ENCODE data around the gene REEP3. TPM values are rescaled to one million over a fixed set of nuclear protein-coding genes. Genes with fewer than 3 reads are reported as not detected.

REEP3 gene
- total and polyA plus RNA-seq, 2 donors (not counting 1 experiment from before 2014, with no cell fraction given), result 2.2 to 8.8 TPM

GRCh38 chr10:63525021-63525420, 3.8 kb downstream of the REEP3 start:
- intact Hi-C loops (cut with micrococcal nuclease), result no loop called here
- Histone ChIP-seq H3K27ac (ENCODE audit: low read length in 2 of 2) (no peak overlapping the region), H3K4me1 (ENCODE audit: control insufficient read depth in 2 of 2, insufficient read depth in 2 of 2, low read length in 2 of 2) (peaks cover 6 to 12% of the 10 kb centered on the region in 2 donors), H3K9me3 (ENCODE audit: control extremely low read depth in 1 of 3, control insufficient read depth in 2 of 3, insufficient read depth in 1 of 3, low read length in 2 of 3) (no peaks in the 10 kb centered on the region), H2AFZ (ENCODE audit: insufficient read depth, low read depth, low read length, poor library complexity, severe bottlenecking) (no peak overlapping the region), H3K4me3 (ENCODE audit: control extremely low read depth in 1 of 5, extremely low read depth in 1 of 5, insufficient read depth in 1 of 5, low read depth in 2 of 5, low read length in 4 of 5) (no peak overlapping the region), H3K79me2 (ENCODE audit: control insufficient read depth, insufficient read depth, low read length) (peaks cover 64% of the 10 kb centered on the region), H3K9ac (ENCODE audit: low read length) (no peak overlapping the region), H3K4me2 (replicated peaks; ENCODE audit: low read depth, low read length, poor library complexity, severe bottlenecking) (no peak overlapping the region), H3K36me3 (replicated peaks in 1 of 2; ENCODE audit: control extremely low read depth in 1 of 2, control insufficient read depth in 1 of 2, extremely low read depth in 1 of 2, insufficient read depth in 2 of 2, low read length in 1 of 2) (no peaks in the 10 kb centered on the region), H4K20me1 (ENCODE audit: control insufficient read depth, insufficient read depth, low read length, poor library complexity, severe bottlenecking) (no peaks in the 10 kb centered on the region), H3K27me3 (replicated peaks in 1 of 4; ENCODE audit: control extremely low read depth in 1 of 4, control insufficient read depth in 3 of 4, insufficient read depth in 4 of 4, low read length in 3 of 4) (no peaks in the 10 kb centered on the region)
- H3K27ac Mint-ChIP-seq, result no peak overlapping the region
- no peak overlapping the region for H3K4me3 Mint-ChIP-seq
- TF ChIP-seq EZH2 (IDR thresholded peaks at IDR 0.05; ENCODE audit: borderline replicate concordance, insufficient read depth, low read depth, low read length, poor library complexity, severe bottlenecking) (no peak), CTCF (IDR thresholded peaks at IDR 0.05) (no peak)
- DNase-seq, result no peak
- no peak for ATAC-seq (ENCODE audit: low read depth)
- CTCF ChIA-PET, result interaction anchor here (0.9 to 1.1 kb wide), 2 partner anchors 60 to 104 kb away, joined by 4 to 5 read pairs; no protein-coding TSS in a partner anchor
- POLR2A ChIA-PET, result no interaction called here
- WGBS (ENCODE audit: insufficient coverage), result 87% methylated on average over 2 of the region's 3 CpGs
- H3K27me3 Mint-ChIP-seq, result no peaks in the 10 kb centered on the region
- peaks cover 27% of the 10 kb centered on the region for H3K4me1 Mint-ChIP-seq
- no peaks in the 10 kb centered on the region for H3K9me3 Mint-ChIP-seq (ENCODE audit: insufficient read depth)

- no peak overlapping the region for H2AFZ ChIP-seq (ENCODE audit: insufficient read depth, low read depth, low read length, poor library complexity, severe bottlenecking)
- ATAC-seq (ENCODE audit: low read depth), result no peak
- Mint-ChIP-seq H3K27ac (no peak overlapping the region), H3K4me1 (peaks cover 18% of the 10 kb centered on the region), H3K9me3 (ENCODE audit: insufficient read depth) (no peaks in the 10 kb centered on the region), H3K27me3 (no peaks in the 10 kb centered on the region), H3K4me3 (no peak overlapping the region)
- H3K79me2 ChIP-seq (ENCODE audit: control insufficient read depth, insufficient read depth, low read length), result peaks cover 54% of the 10 kb centered on the region
- no peaks in the 10 kb centered on the region for H3K9me3 ChIP-seq (ENCODE audit: control extremely low read depth in 1 of 3, control insufficient read depth in 2 of 3, insufficient read depth in 1 of 3, low read length in 2 of 3)
- H3K27me3 ChIP-seq (replicated peaks in 1 of 4; ENCODE audit: control extremely low read depth in 1 of 4, control insufficient read depth in 3 of 4, insufficient read depth in 4 of 4, low read length in 3 of 4), result no peaks in the 10 kb centered on the region
- H3K4me3 ChIP-seq (ENCODE audit: control extremely low read depth in 1 of 5, extremely low read depth in 1 of 5, insufficient read depth in 1 of 5, low read depth in 2 of 5, low read length in 4 of 5), result no peak overlapping the region
- no peak for DNase-seq
- ChIA-PET CTCF (no interaction called here), POLR2A (no interaction called here)
- no peak overlapping the region for H3K4me2 ChIP-seq (replicated peaks; ENCODE audit: low read depth, low read length, poor library complexity, severe bottlenecking)
- peaks cover 0 to 3% of the 10 kb centered on the region in 2 donors for H3K4me1 ChIP-seq (ENCODE audit: control insufficient read depth in 2 of 2, insufficient read depth in 2 of 2, low read length in 2 of 2)
- no peak overlapping the region for H3K9ac ChIP-seq (ENCODE audit: low read length)
- H4K20me1 ChIP-seq (ENCODE audit: control insufficient read depth, insufficient read depth, low read length, poor library complexity, severe bottlenecking), result no peaks in the 10 kb centered on the region
- H3K36me3 ChIP-seq (replicated peaks in 1 of 2; ENCODE audit: control extremely low read depth in 1 of 2, control insufficient read depth in 1 of 2, extremely low read depth in 1 of 2, insufficient read depth in 2 of 2, low read length in 1 of 2), result no peaks in the 10 kb centered on the region
- H3K27ac ChIP-seq (ENCODE audit: low read length in 2 of 2), result no peak overlapping the region
- no peak for TF ChIP-seq EZH2 (IDR thresholded peaks at IDR 0.05; ENCODE audit: borderline replicate concordance, insufficient read depth, low read depth, low read length, poor library complexity, severe bottlenecking)
- no peak for TF ChIP-seq CTCF (IDR thresholded peaks at IDR 0.05)
- intact Hi-C loops (cut with micrococcal nuclease), result no loop called here
- WGBS (ENCODE audit: insufficient coverage), result 95% methylated on average over 2 of the region's 4 CpGs
Measured at GRCh38 chr10:63527401-63527800, 6.2 kb downstream of the REEP3 start.

All from B cell (primary cell).